Amniotic epithelial cell (primary cell): ENCODE data around the gene NSF.

Experiments
- DNase-seq: peaks from one replicate; pipeline ENCODE4 v3.0.0-alpha.2; 2010; ENCODE audit warnings: low read depth

NSF gene

DNA sequence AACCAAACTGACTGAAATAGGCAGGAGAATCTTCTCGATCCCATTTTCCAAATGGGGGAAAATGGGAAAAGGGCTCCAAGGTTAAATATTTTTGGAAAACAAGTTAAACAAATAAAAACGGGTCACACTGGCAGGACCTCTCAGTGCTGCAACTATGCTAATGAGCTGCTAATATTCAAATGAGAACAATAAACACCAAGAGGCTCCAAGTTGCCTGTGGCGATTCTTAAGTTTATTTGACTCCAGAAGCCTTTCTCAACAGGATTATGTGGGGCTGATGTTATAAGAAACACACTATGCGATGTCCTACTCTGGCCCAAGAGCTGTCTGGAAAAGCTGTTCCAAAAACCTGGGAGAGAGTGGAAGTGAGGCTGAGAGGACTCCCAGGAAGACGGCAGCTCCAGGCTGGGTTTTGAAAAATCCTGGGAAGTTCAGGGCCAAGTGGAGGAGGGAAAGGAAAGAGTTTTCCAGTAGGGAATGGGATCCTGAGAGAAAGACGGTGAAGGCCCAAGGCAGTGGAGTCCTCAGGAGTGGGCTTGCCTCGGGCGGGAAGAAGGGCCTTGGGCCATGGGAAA is 206.6 kb downstream of the NSF start:
- no peak for DNase-seq

DNA sequence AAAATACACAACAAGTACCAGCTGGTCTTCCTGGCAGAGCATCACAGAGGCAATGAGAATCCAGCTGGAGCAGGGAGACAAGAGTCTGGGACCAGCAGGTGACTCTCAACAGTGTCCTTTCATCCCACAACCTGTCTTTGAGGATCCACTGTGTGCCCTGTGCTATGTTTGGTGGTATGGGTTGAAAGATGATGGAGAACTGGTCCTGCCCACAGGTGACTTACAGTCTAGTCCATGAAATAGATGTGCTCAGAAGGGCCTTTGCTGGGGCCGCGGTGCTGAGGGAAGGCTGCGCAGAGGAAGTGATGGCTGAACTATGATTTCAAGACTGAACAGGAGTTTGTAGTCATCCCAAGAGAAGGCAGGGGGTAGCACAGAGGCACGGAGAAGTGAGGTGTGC is 210.1 kb downstream of the NSF start:
- no peak for DNase-seq

DNA sequence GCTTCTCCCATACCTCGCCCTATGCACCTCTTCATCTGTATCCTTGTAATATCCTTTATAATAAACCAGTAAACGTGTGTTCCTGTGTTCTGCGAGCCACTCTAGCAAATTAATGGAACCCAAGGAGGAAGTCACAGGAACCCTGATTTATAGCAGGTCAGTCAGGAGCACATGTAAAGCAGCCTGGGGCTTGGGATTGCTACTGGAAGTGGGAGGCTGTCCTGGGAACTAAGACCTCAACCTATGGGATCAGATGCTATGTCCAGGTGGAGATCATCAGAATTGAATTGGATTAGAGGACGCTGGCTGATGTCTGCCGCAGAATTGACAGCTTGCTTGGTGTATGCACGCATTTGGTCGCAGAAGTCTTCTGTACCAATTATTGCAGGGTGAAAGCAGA is 212.3 kb downstream of the NSF start:
- DNase-seq, result no peak

DNA sequence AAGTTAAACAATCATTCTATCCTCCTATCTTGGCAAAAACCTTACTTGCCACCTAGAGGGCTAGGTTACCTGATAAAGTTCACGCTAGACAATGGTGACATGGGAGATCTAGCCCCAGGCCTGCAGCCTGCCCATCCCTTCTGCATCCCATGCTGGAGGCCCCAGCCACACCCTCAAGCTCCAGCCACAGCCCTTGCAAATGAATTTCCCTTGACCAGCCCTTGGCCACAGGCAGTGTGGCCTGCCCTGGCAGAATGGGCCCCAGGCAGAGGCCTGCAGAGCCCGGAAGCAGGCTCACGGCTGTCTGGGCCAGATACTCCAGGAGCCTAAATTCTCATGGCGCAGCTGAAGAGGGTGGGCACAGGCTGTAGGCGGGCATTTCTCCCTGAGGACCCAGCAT is 213.1 kb downstream of the NSF start:
- DNase-seq, result no peak

DNA sequence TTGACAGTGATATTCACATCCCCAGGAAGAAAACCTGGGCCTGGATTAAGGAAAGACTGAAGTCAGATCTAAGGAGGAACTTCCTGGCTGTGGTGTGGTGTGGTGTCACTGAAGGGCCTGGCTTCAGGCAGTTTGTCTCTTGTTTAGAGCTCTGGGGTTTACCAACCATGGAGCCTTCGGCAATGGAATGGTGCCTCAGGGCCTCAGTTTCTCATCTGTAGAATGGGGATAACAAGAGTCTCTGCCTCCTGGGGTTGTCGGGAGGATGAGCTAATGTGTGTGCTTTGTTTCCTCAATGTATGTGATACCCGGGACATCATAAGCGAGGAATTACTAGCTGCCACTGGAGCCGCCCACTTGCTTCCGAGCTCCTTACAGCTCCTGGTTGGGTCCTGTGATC is 215.3 kb downstream of the NSF start:
- DNase-seq, result no peak
